NT2/D1 (cell line): Measurements from ENCODE around the gene DAPP1.

Experiments used
- YY1 ChIP-seq: IDR thresholded peaks from 2 replicates; pipeline ENCODE4 v1.6.1; 2011; ENCODE audit not compliant: insufficient read length, insufficient read depth
- ZNF274 ChIP-seq: IDR thresholded peaks from 2 replicates; pipeline ENCODE4 v1.6.1; 2011; ENCODE audit warnings: mild to moderate bottlenecking, low read depth, low read length

GRCh38 chr4:99808260-99808857 is 8.3 kb upstream of the DAPP1 start:
- no peak for TF ChIP-seq ZNF274
- no peak for TF ChIP-seq YY1
